Fibroblast of gingiva (primary cell): ENCODE measurements around the gene ABI1.

Source experiments
- DNase-seq: peaks from one replicate; pipeline ENCODE4 v3.0.0-alpha.2; 2011; ENCODE audit warnings: low read depth

The ABI1 gene

GRCh38 chr10:26854524-26854923, 6.2 kb downstream of the ABI1 start:
- no peak for DNase-seq

- DNase-seq = no peak
Observed at GRCh38 chr10:26844396-26844975, 16.3 kb downstream of the ABI1 start.

GRCh38 chr10:26843736-26844135, 17.0 kb downstream of the ABI1 start:
- DNase-seq = no peak

GRCh38 chr10:26841733-26842317, 18.9 kb downstream of the ABI1 start:
- no peak for DNase-seq

GRCh38 chr10:26840938-26841732, 19.6 kb downstream of the ABI1 start:
- DNase-seq = no peak

GRCh38 chr10:26839966-26840627, 20.7 kb downstream of the ABI1 start:
- DNase-seq = peak; percentile 90

- DNase-seq = no peak
Observed at GRCh38 chr10:26837139-26837538, 23.6 kb downstream of the ABI1 start.

GRCh38 chr10:26835025-26835424, 25.7 kb downstream of the ABI1 start:
- no peak for DNase-seq

GRCh38 chr10:26832960-26833359, 27.8 kb downstream of the ABI1 start:
- no peak for DNase-seq

- no peak for DNase-seq
Observed at GRCh38 chr10:26831936-26832335, 28.8 kb downstream of the ABI1 start.

- no peak for DNase-seq
Observed at GRCh38 chr10:26829810-26830515, 30.8 kb downstream of the ABI1 start.

- peak; percentile 1 for DNase-seq
Observed at GRCh38 chr10:26824015-26824690, 36.6 kb downstream of the ABI1 start.

- DNase-seq = no peak
Observed at GRCh38 chr10:26821699-26822570, 38.8 kb downstream of the ABI1 start.

- DNase-seq = no peak
Observed at GRCh38 chr10:26815500-26815899, 45.3 kb downstream of the ABI1 start.

GRCh38 chr10:26810435-26811026, 50.2 kb downstream of the ABI1 start:
- DNase-seq = no peak

- DNase-seq = no peak
Observed at GRCh38 chr10:26809973-26810372, 50.8 kb downstream of the ABI1 start.

GRCh38 chr10:26807532-26807931, 53.2 kb downstream of the ABI1 start:
- DNase-seq = no peak

- DNase-seq = no peak
Observed at GRCh38 chr10:26806557-26806956, 54.2 kb downstream of the ABI1 start.

GRCh38 chr10:26805567-26806245, 55.1 kb downstream of the ABI1 start:
- peak; percentile 5 for DNase-seq
